SH-SY5Y (cell line): ENCODE data around the gene GNAT1.

ENCODE experiments used
- GATA2 ChIP-seq: IDR thresholded peaks from 2 replicates; pipeline ENCODE4 v1.6.1; 2011; ENCODE audit warnings: mild to moderate bottlenecking, low read depth, low read length
- GATA3 ChIP-seq: IDR thresholded peaks from 2 replicates; pipeline ENCODE4 v1.6.1; 2011; ENCODE audit warnings: low read depth, mild to moderate bottlenecking, low read length, moderate library complexity

The GNAT1 gene

DNA sequence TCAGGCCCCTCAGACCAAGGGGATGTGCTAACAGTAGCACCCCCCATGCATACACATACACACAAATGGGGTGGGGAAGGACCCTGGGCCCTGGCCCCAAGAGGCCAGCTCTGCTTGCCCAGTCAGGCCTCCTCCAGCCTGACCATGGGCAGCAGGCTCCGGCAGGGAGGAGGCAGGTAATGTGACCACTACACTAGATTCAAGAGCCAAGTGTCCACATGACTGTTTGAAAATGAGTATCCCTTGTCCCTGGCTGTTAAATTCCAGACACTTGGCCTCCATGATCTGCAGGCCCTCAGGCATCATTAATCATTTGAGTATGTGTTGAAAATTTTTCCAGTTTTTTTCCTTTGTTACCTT, 30.7 kb downstream of the GNAT1 start:
- TF ChIP-seq GATA2: no peak
- no peak for TF ChIP-seq GATA3

DNA sequence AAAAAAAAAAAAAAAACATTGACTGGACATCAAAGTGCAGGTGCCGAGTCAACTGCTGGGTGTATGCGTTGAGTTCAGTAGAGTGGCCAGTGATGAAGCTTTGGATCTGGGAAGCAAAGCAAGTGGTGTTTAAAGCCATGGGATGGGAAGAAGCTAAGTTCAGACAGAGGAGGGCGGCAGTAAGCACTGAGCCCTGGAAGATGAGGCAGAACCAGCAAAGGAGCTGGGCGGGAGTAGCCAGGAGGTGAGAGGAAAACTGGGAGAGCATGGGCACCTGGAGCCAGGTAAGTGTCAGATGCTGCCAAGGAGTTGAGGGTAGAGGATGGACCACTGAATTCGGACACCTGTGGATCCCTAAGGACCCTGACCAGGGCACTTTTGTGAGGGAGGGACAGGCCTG, 33.2 kb downstream of the GNAT1 start:
- TF ChIP-seq GATA2: no peak
- no peak for TF ChIP-seq GATA3

DNA sequence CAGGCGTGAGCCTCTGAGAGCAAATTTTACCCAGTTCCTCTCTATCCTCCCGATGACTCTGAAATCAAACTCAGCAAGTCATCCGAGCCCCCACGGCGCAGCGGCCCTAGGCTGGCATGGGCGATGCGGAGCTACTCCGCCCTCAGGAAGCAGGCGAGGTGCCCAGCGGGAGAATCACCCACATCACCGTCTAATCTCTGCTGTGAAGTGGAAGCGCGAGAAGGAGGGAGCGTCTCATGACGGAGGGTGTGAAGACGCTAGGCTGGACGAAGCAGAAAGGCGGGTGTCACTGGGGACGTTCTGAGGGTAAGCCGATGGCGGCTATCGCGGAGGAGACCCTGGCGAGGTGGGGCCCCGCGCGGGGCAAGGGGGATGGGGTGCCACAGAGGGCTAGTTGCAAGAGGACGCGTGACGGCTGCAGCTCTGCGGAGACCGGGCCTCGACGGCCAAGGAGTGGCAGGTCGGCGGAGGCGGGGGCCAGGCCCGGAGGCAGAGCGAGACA, 35.5 kb downstream of the GNAT1 start:
- TF ChIP-seq GATA3: no peak
- no peak for TF ChIP-seq GATA2

DNA sequence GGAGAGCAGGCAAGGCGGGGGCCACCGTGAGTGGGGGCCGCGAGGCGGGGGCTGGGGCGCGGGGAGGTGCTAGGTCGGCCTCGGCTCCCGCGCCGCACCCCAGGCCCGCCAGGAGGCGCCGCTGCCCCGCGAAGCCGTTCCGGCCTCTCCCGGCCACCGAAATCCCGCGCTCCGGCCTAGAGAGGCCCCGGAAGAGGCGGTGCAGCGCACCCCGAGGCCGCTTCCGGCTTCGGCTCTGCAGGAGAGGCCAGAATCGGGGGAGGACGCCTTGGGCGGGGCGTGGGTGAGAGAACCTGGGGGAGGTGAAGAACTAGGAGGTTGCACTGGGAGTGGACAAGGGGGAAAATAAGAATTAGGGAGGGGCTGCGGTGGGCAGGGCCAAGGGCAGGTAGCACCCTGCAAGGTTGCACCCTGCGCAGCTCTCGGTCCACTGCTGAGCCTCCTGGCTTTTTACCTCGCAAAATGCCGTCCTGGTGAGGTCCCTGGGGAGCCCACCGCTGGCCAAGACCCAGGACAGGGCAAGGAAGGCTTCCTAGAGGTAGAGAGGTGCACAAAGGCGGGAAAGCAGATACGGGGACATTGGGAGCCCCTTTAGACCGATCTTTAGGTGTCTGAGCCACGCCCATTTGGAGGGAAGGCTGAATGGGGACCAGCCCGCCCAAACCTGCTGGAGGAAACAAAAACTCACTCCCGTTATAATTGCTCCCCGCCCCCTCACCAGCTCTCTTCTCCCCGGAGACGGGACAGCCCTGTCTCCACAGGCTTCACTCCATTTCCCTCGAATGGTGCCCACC, 36.2 kb downstream of the GNAT1 start:
- TF ChIP-seq GATA3 (no peak), GATA2 (no peak)

DNA sequence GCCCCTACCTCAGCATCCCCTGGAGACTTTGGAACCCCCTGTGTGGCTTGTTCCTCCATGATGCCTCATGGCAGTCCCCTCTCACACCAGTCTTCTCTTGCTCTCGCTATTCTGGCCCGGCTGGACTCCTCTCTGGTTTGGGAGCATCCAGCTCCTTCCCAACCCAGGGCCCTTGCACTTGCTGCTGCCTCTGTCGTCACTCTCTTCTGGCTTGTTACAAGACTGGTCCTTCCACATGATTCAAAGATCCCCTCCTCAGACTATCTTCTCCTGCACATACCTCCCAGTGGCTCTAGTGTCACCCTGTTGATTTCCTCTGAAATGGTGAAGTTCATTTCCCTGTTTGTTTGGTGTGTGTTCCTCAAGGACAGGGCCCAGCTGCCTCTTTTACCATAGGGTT, 38.1 kb downstream of the GNAT1 start:
- TF ChIP-seq GATA2: no peak
- TF ChIP-seq GATA3: no peak

DNA sequence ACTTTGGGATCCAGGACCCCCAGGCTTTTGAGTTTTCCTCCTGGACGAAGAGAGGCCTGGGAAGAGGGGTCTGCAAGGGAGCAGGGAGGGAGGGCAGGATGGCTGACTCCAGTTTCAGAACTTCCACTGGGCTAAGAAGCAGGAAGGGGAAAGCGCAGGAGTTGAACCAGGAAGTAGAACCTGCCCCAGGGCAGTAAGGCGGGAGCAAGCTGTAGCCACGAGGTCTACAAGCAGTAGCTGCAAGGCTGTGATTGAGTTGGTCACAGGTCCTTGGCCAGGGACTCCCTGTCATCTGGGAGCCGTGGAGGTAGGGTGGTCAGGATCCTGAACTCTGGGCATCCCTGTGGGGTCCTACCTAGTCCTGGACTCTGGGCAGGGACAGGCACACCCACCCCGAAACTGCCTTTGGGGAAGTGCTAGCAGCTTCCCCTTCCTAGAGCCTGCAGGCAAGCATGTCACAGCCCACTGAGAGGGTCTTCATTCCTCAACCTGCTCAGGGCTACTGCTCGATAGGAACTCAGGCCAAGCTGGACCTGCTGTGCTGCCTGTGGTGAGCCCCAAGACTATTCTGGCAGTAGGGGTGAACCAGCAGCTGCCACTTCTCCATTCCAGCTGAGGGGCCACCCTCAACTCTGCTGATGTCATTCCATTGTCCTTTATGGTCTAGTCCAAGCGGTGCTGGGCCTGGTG, 38.8 kb downstream of the GNAT1 start:
- TF ChIP-seq GATA2 (no peak), GATA3 (no peak)

DNA sequence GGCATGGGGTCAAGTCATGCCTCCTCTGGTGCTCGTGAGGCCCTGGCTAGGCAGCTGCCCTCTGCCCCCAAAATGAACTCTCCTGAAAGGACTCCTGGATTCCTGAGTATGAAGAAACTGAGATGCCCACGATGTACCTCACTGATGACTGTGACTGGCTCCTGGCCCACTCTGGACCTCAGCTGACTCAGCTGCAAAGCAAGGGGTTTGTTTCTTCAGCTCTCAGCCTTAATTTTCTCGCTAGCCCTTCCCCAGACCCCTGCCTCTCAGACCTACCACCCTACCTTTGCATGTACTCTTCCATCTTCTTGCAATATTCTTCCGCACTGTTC, 39.4 kb downstream of the GNAT1 start:
- TF ChIP-seq GATA3 (no peak), GATA2 (no peak)

DNA sequence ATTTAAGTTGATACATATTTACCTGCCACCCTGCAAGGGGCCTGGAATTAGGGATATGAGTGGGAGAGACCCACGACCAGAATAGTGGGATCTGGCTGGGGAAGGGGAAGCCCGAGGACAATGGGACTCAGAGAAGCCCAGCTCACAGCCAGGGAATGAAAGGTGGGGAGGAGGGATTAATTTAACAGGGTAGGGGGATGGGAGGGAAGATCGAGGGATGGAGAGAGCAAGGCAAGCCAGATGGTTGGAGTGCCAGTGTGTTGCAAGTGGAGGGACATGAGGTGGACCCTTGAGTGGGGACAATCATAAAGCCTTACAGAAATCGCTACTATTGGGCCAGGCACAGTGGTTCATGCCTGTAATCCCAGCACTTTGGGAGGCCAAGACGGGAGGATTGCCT, 40.2 kb downstream of the GNAT1 start:
- TF ChIP-seq GATA3 (no peak), GATA2 (no peak)

DNA sequence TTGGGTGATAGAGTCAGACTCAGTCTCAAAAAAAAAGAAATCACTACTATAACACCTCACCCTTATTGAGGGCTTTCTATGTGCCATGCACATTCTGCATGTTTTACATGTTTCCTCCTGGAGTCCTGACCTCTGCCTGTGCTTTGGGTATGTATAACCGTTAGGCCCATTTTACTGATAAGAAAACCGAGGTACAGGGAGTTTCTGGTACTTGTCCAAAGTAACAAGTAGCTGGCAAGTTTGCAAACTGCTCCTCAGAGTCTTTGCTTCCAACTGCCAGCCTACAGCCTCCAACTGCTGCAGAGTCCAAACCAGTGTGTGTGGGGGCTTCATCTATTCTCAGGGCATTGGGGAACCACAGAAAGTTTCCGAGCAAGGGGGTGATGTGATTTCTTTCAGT, 40.9 kb downstream of the GNAT1 start:
- TF ChIP-seq GATA3: no peak
- TF ChIP-seq GATA2: no peak

DNA sequence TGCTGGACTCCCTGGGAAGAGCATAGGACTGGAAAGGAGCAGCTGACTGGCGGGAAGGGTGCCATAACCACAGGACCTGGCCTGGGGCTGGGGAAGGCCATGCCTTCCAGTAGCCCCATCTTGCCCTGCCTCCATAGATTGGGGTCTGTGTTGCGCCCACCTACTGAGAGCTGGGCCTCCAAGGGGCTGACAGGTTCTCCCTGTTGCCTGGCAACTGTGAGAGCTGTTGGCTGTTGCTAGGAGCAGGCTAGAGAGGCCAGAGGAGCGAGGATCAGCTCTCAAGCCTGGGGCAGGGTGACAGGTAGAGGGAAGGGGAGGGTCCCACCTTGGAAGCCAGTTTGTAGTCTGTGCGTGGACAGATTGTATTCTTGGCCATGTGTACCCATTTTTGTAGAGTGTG, 41.8 kb downstream of the GNAT1 start:
- TF ChIP-seq GATA2 (no peak), GATA3 (no peak)

DNA sequence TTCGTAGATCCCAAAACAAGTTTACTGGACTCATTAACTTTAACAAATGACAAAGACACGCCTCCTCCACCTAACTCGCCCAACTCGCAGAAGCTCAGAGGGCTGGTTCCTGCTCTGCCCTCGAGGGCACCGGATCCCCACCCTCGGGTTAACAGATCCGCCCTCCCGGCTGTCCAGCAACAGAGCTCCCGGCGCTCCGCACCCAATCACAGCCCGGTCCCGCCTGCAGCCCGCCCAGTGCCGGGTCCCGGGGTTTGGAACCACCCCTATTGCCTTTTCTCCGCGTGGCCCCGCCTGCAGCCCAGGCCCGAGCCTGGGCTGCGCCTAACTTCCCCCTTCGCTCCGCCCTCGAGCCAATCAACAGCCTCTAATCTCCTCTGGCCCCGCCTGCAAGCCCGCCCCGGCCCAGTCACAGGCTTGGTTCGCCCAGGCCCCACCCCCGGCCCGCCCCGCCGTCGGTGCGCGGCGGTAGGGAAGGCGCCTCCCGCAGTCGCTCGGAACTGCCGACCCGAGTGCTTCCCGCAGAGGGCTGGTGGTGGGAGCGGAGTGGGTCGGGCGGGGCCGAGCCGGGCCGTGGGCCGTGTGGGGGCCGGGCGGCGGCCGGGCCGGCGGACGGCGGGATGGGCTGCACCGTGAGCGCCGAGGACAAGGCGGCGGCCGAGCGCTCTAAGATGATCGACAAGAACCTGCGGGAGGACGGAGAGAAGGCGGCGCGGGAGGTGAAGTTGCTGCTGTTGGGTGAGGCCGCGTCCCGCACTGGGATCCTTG, 44.5 kb downstream of the GNAT1 start, which contains the start of gene GNAI2:
Gene GNAI2 (plus strand): TSS at position 489 of the 768 bp plus-strand sequence. CDS start 132 bp downstream, at position 621.
- TF ChIP-seq GATA3 (no peak), GATA2 (no peak)

DNA sequence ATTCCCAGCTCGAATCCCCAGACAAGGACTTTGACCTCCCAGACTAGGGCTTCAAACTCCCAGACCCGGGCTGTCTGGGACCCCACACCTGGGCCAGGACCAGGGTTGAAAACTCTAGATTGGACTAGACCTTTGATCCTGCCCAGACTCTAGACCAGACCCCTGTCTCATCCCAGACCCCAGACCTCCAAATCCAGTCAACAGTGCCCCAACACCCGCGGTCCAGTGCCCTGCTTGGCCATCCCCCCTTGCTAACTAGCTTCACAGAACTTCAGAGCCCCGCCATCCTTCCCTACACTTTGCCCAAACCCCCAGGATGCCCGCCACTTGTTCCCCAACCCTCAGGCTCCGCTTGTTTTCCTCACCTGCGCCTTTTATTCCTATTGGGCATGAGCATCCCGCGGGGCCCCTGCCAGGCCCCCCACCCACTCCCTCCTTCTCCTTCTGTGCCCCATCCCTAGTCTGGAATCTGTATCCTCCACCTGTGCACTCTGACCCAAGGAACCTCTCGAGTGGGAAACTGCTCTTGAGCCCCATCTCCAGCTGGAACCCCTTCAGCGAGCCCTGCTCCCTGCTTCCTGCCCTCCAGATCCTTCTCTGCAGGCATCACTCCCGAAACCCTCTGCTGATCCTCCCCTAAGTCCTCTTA, 45.2 kb downstream of the GNAT1 start:
- TF ChIP-seq GATA3 (no peak), GATA2 (no peak)

DNA sequence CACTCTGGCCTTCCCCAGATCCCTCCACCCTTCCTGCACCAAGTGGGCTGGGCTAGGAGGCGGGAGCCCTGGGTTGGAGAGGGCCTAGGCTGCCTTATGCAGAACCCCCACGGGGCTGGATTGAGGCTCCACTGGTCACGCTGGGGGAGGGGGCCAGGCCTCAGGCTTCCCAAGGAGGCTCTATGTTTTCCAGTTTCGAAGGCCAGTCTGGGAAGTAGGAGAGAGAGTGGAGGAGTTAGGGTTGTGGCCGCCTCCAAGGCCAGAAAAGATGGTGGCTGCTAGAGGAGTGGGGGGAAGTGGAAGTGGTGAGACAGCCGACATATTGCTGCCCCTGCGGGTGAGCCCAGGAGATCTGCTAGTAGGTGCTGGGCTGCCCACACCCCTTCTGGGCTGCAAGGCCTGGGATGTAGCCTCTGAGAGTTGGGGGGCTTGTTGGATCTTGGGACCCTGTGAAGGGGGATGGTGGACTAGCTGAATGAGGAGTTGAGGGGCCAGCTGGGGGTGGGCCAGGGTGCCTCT, 45.8 kb downstream of the GNAT1 start:
- TF ChIP-seq GATA3 (no peak), GATA2 (no peak)
